Renal cortex interstitium (tissue), 11 donors: ENCODE measurements around the gene B3GNT3. TPM values are rescaled to one million over a fixed set of nuclear protein-coding genes. Genes with fewer than 3 reads are reported as not detected.
"Not testable (repeated sequence)": the region's sequence is repeated elsewhere in the genome, so short reads cannot be mapped to it uniquely, and the experiment has no call there.

Source experiments
- DNase-seq, 11 donors: peaks; one replicate each; pipeline ENCODE4 v3.0.0-alpha.2; 2013; ENCODE audit warnings: low read depth in 9 of 11, low spot score in 4 of 11; ENCODE audit errors: extremely low read depth in 1 of 11
- polyA plus RNA-seq, 3 donors: library from polyadenylated mRNA; unstranded; fragments of 120-200 nt; gene quantifications; one replicate each; pipeline ENCODE4 v1.2.1, GENCODE V29; 2013; ENCODE audit not compliant: insufficient read length in 3 of 3

The B3GNT3 gene
- polyA plus RNA-seq, 3 donors: 7.3 to 8.8 (median 7.4) TPM

GRCh38 chr19:17787274-17787913 is 7.5 kb upstream of the B3GNT3 start:
- no peak for DNase-seq

- no peak for DNase-seq
Observed at GRCh38 chr19:17788632-17789031, 6.3 kb upstream of the B3GNT3 start.

- no peak for DNase-seq
Observed at GRCh38 chr19:17790059-17790780, 4.7 kb upstream of the B3GNT3 start.

GRCh38 chr19:17794412-17794730 is 567 bp upstream of the B3GNT3 start:
- no peak for DNase-seq

- DNase-seq: no peak
Observed at GRCh38 chr19:17795495-17795856, 538 bp downstream of the B3GNT3 start.

- DNase-seq: no peak
Observed at GRCh38 chr19:17796013-17796837, 1.3 kb downstream of the B3GNT3 start.

GRCh38 chr19:17796838-17797423 is 2.0 kb downstream of the B3GNT3 start:
- no peak for DNase-seq

GRCh38 chr19:17797424-17798201 is 2.7 kb downstream of the B3GNT3 start:
- no peak for DNase-seq

GRCh38 chr19:17798599-17798998 is 3.7 kb downstream of the B3GNT3 start:
- not testable (repeated sequence) for DNase-seq

- DNase-seq: no peak
Observed at GRCh38 chr19:17802137-17802858, 7.4 kb downstream of the B3GNT3 start.

GRCh38 chr19:17803264-17803896 is 8.4 kb downstream of the B3GNT3 start:
- DNase-seq: no peak

GRCh38 chr19:17805427-17805826 is 10.5 kb downstream of the B3GNT3 start:
- no peak for DNase-seq

- DNase-seq: no peak
Observed at GRCh38 chr19:17806945-17807344, 12.0 kb downstream of the B3GNT3 start.

GRCh38 chr19:17807731-17808316 is 12.9 kb downstream of the B3GNT3 start:
- no peak for DNase-seq

GRCh38 chr19:17811103-17811502 is 16.2 kb downstream of the B3GNT3 start:
- no peak for DNase-seq

- no peak for DNase-seq
Observed at GRCh38 chr19:17811681-17812080, 16.7 kb downstream of the B3GNT3 start.

GRCh38 chr19:17812099-17812498 is 17.2 kb downstream of the B3GNT3 start:
- no peak for DNase-seq
